Fibroblast of the aortic adventitia (primary cell): Measurements from ENCODE around the gene APBB1IP. TPM values are rescaled to one million over a fixed set of nuclear protein-coding genes. Genes with fewer than 3 reads are reported as not detected.

ENCODE experiments used
- DNase-seq: peaks from one replicate; pipeline ENCODE4 v3.0.0-alpha.2; 2010; ENCODE audit warnings: low read depth
- H3K4me3 ChIP-seq: 2 replicates; pipeline ENCODE4 v1.5.1; 2011; ENCODE audit warnings: low read depth, mild to moderate bottlenecking, control low read depth, low read length, moderate library complexity
- total RNA-seq: library from RNA; depleted of rRNA; stranded (reverse); fragments of >200 nt; gene quantifications from 2 replicates; pipeline ENCODE4 v1.2.3, GENCODE V29; 2012; ENCODE audit warnings: low replicate concordance
- TF ChIP-seq, protein P1 (sequence below): IDR thresholded peaks from 2 replicates; pipeline ENCODE4 v1.5.1; 2011; ENCODE audit warnings: mild to moderate bottlenecking, low read length, control low read depth, inconsistent platforms; ENCODE audit not compliant: insufficient read depth

Gene APBB1IP
- total RNA-seq, 1 donor: 2.9 TPM

- H3K4me3 ChIP-seq: no peak overlapping the region
- TF ChIP-seq, protein P1, sequence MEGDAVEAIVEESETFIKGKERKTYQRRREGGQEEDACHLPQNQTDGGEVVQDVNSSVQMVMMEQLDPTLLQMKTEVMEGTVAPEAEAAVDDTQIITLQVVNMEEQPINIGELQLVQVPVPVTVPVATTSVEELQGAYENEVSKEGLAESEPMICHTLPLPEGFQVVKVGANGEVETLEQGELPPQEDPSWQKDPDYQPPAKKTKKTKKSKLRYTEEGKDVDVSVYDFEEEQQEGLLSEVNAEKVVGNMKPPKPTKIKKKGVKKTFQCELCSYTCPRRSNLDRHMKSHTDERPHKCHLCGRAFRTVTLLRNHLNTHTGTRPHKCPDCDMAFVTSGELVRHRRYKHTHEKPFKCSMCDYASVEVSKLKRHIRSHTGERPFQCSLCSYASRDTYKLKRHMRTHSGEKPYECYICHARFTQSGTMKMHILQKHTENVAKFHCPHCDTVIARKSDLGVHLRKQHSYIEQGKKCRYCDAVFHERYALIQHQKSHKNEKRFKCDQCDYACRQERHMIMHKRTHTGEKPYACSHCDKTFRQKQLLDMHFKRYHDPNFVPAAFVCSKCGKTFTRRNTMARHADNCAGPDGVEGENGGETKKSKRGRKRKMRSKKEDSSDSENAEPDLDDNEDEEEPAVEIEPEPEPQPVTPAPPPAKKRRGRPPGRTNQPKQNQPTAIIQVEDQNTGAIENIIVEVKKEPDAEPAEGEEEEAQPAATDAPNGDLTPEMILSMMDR: no peak
- DNase-seq: no peak
These were observed 27.8 kb upstream of the APBB1IP start for GRCh38 chr10:26410356-26410755.

- no peak for DNase-seq
- TF ChIP-seq, protein P1: no peak
- no peak overlapping the region for H3K4me3 ChIP-seq
These were observed 25.2 kb upstream of the APBB1IP start for GRCh38 chr10:26412932-26413331.

- no peak overlapping the region for H3K4me3 ChIP-seq
- TF ChIP-seq, protein P1: no peak
- DNase-seq: no peak
These were observed 24.8 kb upstream of the APBB1IP start for GRCh38 chr10:26413375-26413774.

GRCh38 chr10:26417136-26417535 lies 21.0 kb upstream of the APBB1IP start:
- no peak for DNase-seq
- TF ChIP-seq, protein P1: no peak
- no peak overlapping the region for H3K4me3 ChIP-seq

DNA sequence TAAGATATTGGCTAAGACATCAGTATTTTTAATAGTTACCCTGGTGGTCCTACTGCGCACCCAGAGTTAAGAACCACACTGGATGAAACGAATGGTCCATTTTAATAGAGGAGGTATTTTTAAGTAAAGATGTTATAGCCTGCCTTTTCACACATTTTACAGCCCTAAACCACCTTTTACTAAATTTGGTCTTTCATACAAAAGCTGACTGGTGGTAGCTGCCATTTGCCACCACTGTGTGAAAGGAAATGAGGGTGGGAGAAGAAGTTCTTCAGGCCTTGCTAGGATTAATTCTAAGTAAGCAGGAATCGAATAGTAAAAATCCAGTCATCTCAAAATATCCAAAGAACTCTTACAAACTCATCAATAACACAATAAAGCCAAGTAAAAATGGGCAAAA lies 15.2 kb upstream of the APBB1IP start:
- DNase-seq: no peak
- H3K4me3 ChIP-seq: no peak overlapping the region
- TF ChIP-seq, protein P1: no peak

- H3K4me3 ChIP-seq: no peak overlapping the region
- TF ChIP-seq, protein P1: no peak
- no peak for DNase-seq
These were observed 14.4 kb upstream of the APBB1IP start for GRCh38 chr10:26423722-26424121.

- DNase-seq: no peak
- TF ChIP-seq, protein P1: no peak
- H3K4me3 ChIP-seq: no peak overlapping the region
These were observed 7.4 kb upstream of the APBB1IP start for GRCh38 chr10:26430641-26431163.
